IMR-90 (cell line): Measurements from ENCODE around the gene RPH3AL. TPM values are rescaled to one million over a fixed set of nuclear protein-coding genes. Genes with fewer than 3 reads are reported as not detected.

Experiments used
- ATAC-seq: fragments of 200-7000 bp; cut with Tn5 transposase; 2 replicates; pipeline ENCODE4 v1.9.1; 2020; ENCODE audit warnings: low read depth, mild to moderate bottlenecking, moderate library complexity
- BruUV-seq: library from RNA; stranded (reverse); fragments of 400-500 nt; replicated peaks from 2 replicates; lab custom pipeline; 2021; lab: Mats Ljungman, UMichigan
- CTCF ChIA-PET: fragments of 300-600 bp; formaldehyde crosslinking; extraction: SDS; loops from one replicate; lab custom pipeline; 2021; ENCODE audit warnings: antibody characterized with exemption; lab: Yijun Ruan, JAX
- POLR2A ChIA-PET: fragments of 300-600 bp; sonication (Branson Sonifier 250); formaldehyde crosslinking; loops from one replicate; lab custom pipeline; 2022; ENCODE audit warnings: antibody characterized with exemption; ENCODE audit not compliant: unreplicated experiment; lab: Charles Lee
- DNase-seq: peaks from one replicate; pipeline ENCODE4 v3.0.0; 2013
- H2AFZ ChIP-seq: replicated peaks from 2 replicates; pipeline ENCODE3; 2013; ENCODE audit warnings: low read length, mild to moderate bottlenecking; ENCODE audit not compliant: poor library complexity
- H2AK5ac ChIP-seq: 2 replicates; pipeline ENCODE4 v1.6.1; 2013; ENCODE audit warnings: low read depth, low read length, inconsistent platforms
- H2AK9ac ChIP-seq: replicated peaks from 2 replicates; pipeline ENCODE3; 2013; ENCODE audit warnings: mild to moderate bottlenecking, low read depth, low read length, moderate library complexity; ENCODE audit not compliant: poor library complexity
- H2BK120ac ChIP-seq: 2 replicates; pipeline ENCODE4 v1.6.1; 2013; ENCODE audit warnings: low read depth, low read length, inconsistent platforms
- H2BK15ac ChIP-seq: 3 replicates; pipeline ENCODE4 v1.6.1; 2013; ENCODE audit warnings: low read depth, low read length, inconsistent platforms
- H2BK20ac ChIP-seq: 2 replicates; pipeline ENCODE4 v1.6.1; 2013; ENCODE audit warnings: low read depth, mild to moderate bottlenecking, inconsistent platforms, low read length, moderate library complexity
- H2BK5ac ChIP-seq: 2 replicates; pipeline ENCODE4 v1.6.1; 2013; ENCODE audit warnings: mild to moderate bottlenecking, low read depth, low read length, inconsistent platforms; ENCODE audit not compliant: poor library complexity, severe bottlenecking
- H3K14ac ChIP-seq: replicated peaks from 2 replicates; pipeline ENCODE4 v1.6.1; 2013; ENCODE audit warnings: low read depth, low read length, inconsistent platforms
- H3K18ac ChIP-seq: 2 replicates; pipeline ENCODE4 v1.6.1; 2013; ENCODE audit warnings: low read depth, low read length, control low read depth
- H3K23ac ChIP-seq: 2 replicates; pipeline ENCODE4 v1.6.1; 2013; ENCODE audit warnings: low read depth, low read length, inconsistent platforms
- H3K27ac ChIP-seq: 2 replicates; pipeline ENCODE4 v1.5.1; 2013; ENCODE audit warnings: mild to moderate bottlenecking, control low read depth, low read length; ENCODE audit not compliant: insufficient read depth
- H3K27me3 ChIP-seq: 2 replicates; pipeline ENCODE4 v1.6.1; 2013; ENCODE audit warnings: low read length; ENCODE audit not compliant: control insufficient read depth, insufficient read depth
- H3K36me3 ChIP-seq: 2 replicates; pipeline ENCODE4 v1.6.1; 2013; ENCODE audit warnings: low read length, mixed read lengths; ENCODE audit not compliant: control insufficient read depth, insufficient read depth
- H3K4ac ChIP-seq: 2 replicates; pipeline ENCODE4 v1.6.1; 2013; ENCODE audit warnings: low read depth, low read length, inconsistent platforms
- H3K4me1 ChIP-seq: 2 replicates; pipeline ENCODE4 v1.6.1; 2013; ENCODE audit warnings: low read length, mixed read lengths; ENCODE audit not compliant: control insufficient read depth, insufficient read depth
- H3K4me2 ChIP-seq: 2 replicates; pipeline ENCODE4 v1.6.1; 2013; ENCODE audit warnings: low read depth, mild to moderate bottlenecking, control low read depth, low read length, moderate library complexity
- H3K4me3 ChIP-seq: 2 replicates; pipeline ENCODE4 v1.5.1; 2013; ENCODE audit warnings: low read depth, mild to moderate bottlenecking, control low read depth, low read length, moderate library complexity; ENCODE audit not compliant: insufficient read depth
- H3K56ac ChIP-seq: 2 replicates; pipeline ENCODE4 v1.6.1; 2013; ENCODE audit warnings: low read length, inconsistent platforms; ENCODE audit not compliant: insufficient read depth; ENCODE audit errors: extremely low read depth
- H3K79me1 ChIP-seq, 2 experiments: 2 replicates each; pipeline ENCODE4 v1.6.1; 2013; ENCODE audit warnings: low read length in 2 of 2, inconsistent platforms in 1 of 2, low read depth in 1 of 2
- H3K9ac ChIP-seq: 2 replicates; pipeline ENCODE4 v1.6.1; 2013; ENCODE audit warnings: low read depth, low read length, control low read depth
- H3K9me1 ChIP-seq: 2 replicates; pipeline ENCODE4 v1.6.1; 2013; ENCODE audit warnings: low read length, inconsistent platforms; ENCODE audit not compliant: insufficient read depth
- H3K9me3 ChIP-seq: 2 replicates; pipeline ENCODE4 v1.6.1; 2013; ENCODE audit warnings: low read length; ENCODE audit not compliant: control insufficient read depth, insufficient read depth
- H4K20me1 ChIP-seq: 2 replicates; pipeline ENCODE4 v1.6.1; 2013; ENCODE audit warnings: low read length, inconsistent platforms; ENCODE audit not compliant: insufficient read depth
- H4K5ac ChIP-seq: 2 replicates; pipeline ENCODE4 v1.6.1; 2013; ENCODE audit warnings: mild to moderate bottlenecking, low read depth, low read length, control low read depth
- H4K8ac ChIP-seq, 2 experiments: 2 replicates each; pipeline ENCODE4 v1.6.1; 2013; ENCODE audit warnings: low read depth in 2 of 2, low read length in 2 of 2, control low read depth in 1 of 2, inconsistent platforms in 1 of 2
- H4K91ac ChIP-seq: 2 replicates; pipeline ENCODE4 v1.6.1; 2013; ENCODE audit warnings: low read depth, low read length, inconsistent platforms; ENCODE audit not compliant: insufficient read depth
- BHLHE40 ChIP-seq: fragments of 150-350 bp; IDR thresholded peaks from 2 replicates; pipeline ENCODE4 v1.6.1; 2016; ENCODE audit warnings: mild to moderate bottlenecking, low read depth, low read length
- FOS ChIP-seq: fragments of 150-350 bp; IDR thresholded peaks from 2 replicates; pipeline ENCODE4 v1.6.1; 2016; ENCODE audit warnings: low read depth, low read length
- MAFK ChIP-seq: IDR thresholded peaks from 2 replicates; pipeline ENCODE4 v1.6.1; 2012; ENCODE audit warnings: low read depth, low read length, improper control_type of control experiment
- MXI1 ChIP-seq: IDR thresholded peaks from 2 replicates; pipeline ENCODE4 v1.6.1; 2012; ENCODE audit warnings: low read depth, mild to moderate bottlenecking, low read length, moderate library complexity, borderline replicate concordance
- RFX5 ChIP-seq: IDR thresholded peaks from 2 replicates; pipeline ENCODE4 v1.8.0; 2012; ENCODE audit warnings: low read depth, mild to moderate bottlenecking, low read length, moderate library complexity
- WGBS, 2 experiments: methylation state at CpG; one replicate each; pipeline versions ENCODE4 v1.1.5 to v1.1.7; 2013; ENCODE audit warnings: missing lambda C conversion rate in 2 of 2; ENCODE audit not compliant: insufficient read length in 1 of 2; ENCODE audit errors: extremely low coverage in 2 of 2; 5-methylcytosine and 5-hydroxymethylcytosine counted together
- dilution Hi-C: fragments of 300-500 bp; cut with HindIII; formaldehyde crosslinking; loops from one replicate; pipeline ENCODE4 v1.14.3; 2018; ENCODE audit warnings: low sequenced_read_pairs; ENCODE audit not compliant: unreplicated experiment
- in situ Hi-C: fragments of 300-500 bp; cut with MboI; formaldehyde crosslinking; loops from 3 replicates; pipeline ENCODE4 v1.14.3; 2019; ENCODE audit warnings: low sequenced_read_pairs, inconsistent platforms, mixed read lengths
- intact Hi-C: fragments of 100-400 bp; cut with micrococcal nuclease; formaldehyde crosslinking; loops from 2 replicates; pipeline ENCODE4 v1.10.0; 2022
- polyA plus RNA-seq, 3 experiments: library from polyadenylated mRNA; depleted of rRNA; stranded (reverse); fragments of >200 nt; gene quantifications; 2 replicates each; pipeline ENCODE4 v1.2.3, GENCODE V29; 2012; ENCODE audit warnings: low replicate concordance in 1 of 3
- total RNA-seq: library from RNA; depleted of rRNA; stranded (reverse); fragments of >200 nt; gene quantifications from 2 replicates; pipeline ENCODE4 v1.2.3, GENCODE V29; 2012

Gene RPH3AL
- total and polyA plus RNA-seq, 2 of the 4 experiments (the other 2 are of a cell fraction) = 1.8 to 2.5 TPM

- dilution Hi-C loops = no loop called here
These were observed 5.2 kb downstream of the RPH3AL start for GRCh38 chr17:347309-347899.

More at GRCh38 chr17:347309-347899, 5.2 kb downstream of the RPH3AL start:
- no peaks in the 10 kb centered on the region for H3K36me3 ChIP-seq
- in situ Hi-C loops (no loop called here), intact Hi-C loops (no loop called here)
- no peak overlapping the region for H2BK15ac ChIP-seq
- TF ChIP-seq MXI1 (no peak), BHLHE40 (no peak), RFX5 (no peak), FOS (no peak), MAFK (no peak)
- H3K79me1 ChIP-seq = no peaks in the 10 kb centered on the region; a peak in 1 of 4 replicates
- no TSS peak for BruUV-seq
- no peak overlapping the region for H3K4ac ChIP-seq
- no peak overlapping the region for H3K23ac ChIP-seq
- no peak overlapping the region for H4K8ac ChIP-seq
- H3K56ac ChIP-seq = no peak overlapping the region
- no peak overlapping the region for H3K18ac ChIP-seq
- POLR2A ChIA-PET = no interaction called here
- no peaks in the 10 kb centered on the region for H4K20me1 ChIP-seq
- no peak overlapping the region for H4K91ac ChIP-seq
- no peak overlapping the region for H2BK20ac ChIP-seq
- H3K4me3 ChIP-seq = no peak overlapping the region
- DNase-seq (no peak), ATAC-seq (no peak)
- no peak overlapping the region for H2BK5ac ChIP-seq
- H3K9ac ChIP-seq = no peak overlapping the region
- H3K14ac ChIP-seq = no peak overlapping the region
- no peak overlapping the region for H2AFZ ChIP-seq
- no peak overlapping the region for H3K4me2 ChIP-seq
- 80% methylated on average over 2 of the region's 5 CpGs; no CpG with 5 or more reads in 1 of the 2 experiments for WGBS, 2 experiments
- H3K9me3 ChIP-seq = no peaks in the 10 kb centered on the region
- CTCF ChIA-PET = no interaction called here
- no peak overlapping the region for H3K27ac ChIP-seq
- no peak overlapping the region for H2BK120ac ChIP-seq
- H3K27me3 ChIP-seq = peaks cover 2% of the 10 kb centered on the region; the same call in 1 of the 2 replicates
- no peak overlapping the region for H2AK5ac ChIP-seq
- no peak overlapping the region for H4K5ac ChIP-seq
- H3K9me1 ChIP-seq = no peaks in the 10 kb centered on the region
- 0 out of 2 replicates have a peak, but pooled peaks cover 2% of the 10 kb centered on the region for H3K4me1 ChIP-seq
- no peak overlapping the region for H2AK9ac ChIP-seq
